GM23338 (cell line): ENCODE results near the gene DIAPH3. TPM values are rescaled to one million over a fixed set of nuclear protein-coding genes. Genes with fewer than 3 reads are reported as not detected.

Source experiments
- ATAC-seq: fragments of 200-7000 bp; cut with Tn5 transposase; 3 replicates; pipeline ENCODE4 v1.9.1; 2020
- DNase-seq: peaks from one replicate; pipeline ENCODE4 v3.0.0-alpha.2; 2015; ENCODE audit warnings: low spot score
- H2AFZ ChIP-seq: fragments of 200-600 bp; sonication (generic); 2 replicates; pipeline ENCODE4 v1.8.0; 2016; ENCODE audit warnings: antibody characterized with exemption, mild to moderate bottlenecking, moderate library complexity
- H3F3A ChIP-seq: fragments of 200-600 bp; sonication (generic); replicated peaks from 2 replicates; pipeline ENCODE4 v1.8.0; 2017; ENCODE audit warnings: antibody characterized with exemption, mixed run types, low read depth
- H3K27ac ChIP-seq: fragments of 200-600 bp; sonication (generic); 2 replicates; pipeline ENCODE4 v1.6.1; 2016; ENCODE audit warnings: low read depth
- H3K27me3 ChIP-seq: fragments of 200-600 bp; sonication (generic); 2 replicates; pipeline ENCODE4 v1.8.0; 2016; ENCODE audit warnings: mild to moderate bottlenecking, mixed run types, moderate library complexity; ENCODE audit not compliant: insufficient read depth
- H3K36me3 ChIP-seq: fragments of 200-600 bp; sonication (generic); 2 replicates; pipeline ENCODE4 v1.8.0; 2016; ENCODE audit warnings: mild to moderate bottlenecking; ENCODE audit not compliant: insufficient read depth
- H3K4me1 ChIP-seq: fragments of 200-600 bp; sonication (generic); 2 replicates; pipeline ENCODE4 v1.8.0; 2016; ENCODE audit warnings: mild to moderate bottlenecking, moderate library complexity; ENCODE audit not compliant: insufficient read depth
- H3K4me2 ChIP-seq: fragments of 200-600 bp; sonication (generic); 2 replicates; pipeline ENCODE4 v1.7.1; 2017; ENCODE audit warnings: mixed run types
- H3K4me3 ChIP-seq: fragments of 200-600 bp; sonication (generic); 2 replicates; pipeline ENCODE4 v1.6.1; 2016; ENCODE audit warnings: mixed run types
- H3K79me2 ChIP-seq: fragments of 200-600 bp; sonication (generic); replicated peaks from 2 replicates; pipeline ENCODE4 v1.8.0; 2017; ENCODE audit warnings: mild to moderate bottlenecking; ENCODE audit not compliant: insufficient read depth
- H3K9me2 ChIP-seq: fragments of 200-600 bp; sonication (generic); 2 replicates; pipeline ENCODE4 v1.8.0; 2017; ENCODE audit not compliant: insufficient read depth
- H4K20me1 ChIP-seq: fragments of 200-600 bp; sonication (generic); replicated peaks from 2 replicates; pipeline ENCODE4 v1.8.0; 2017; ENCODE audit warnings: mild to moderate bottlenecking; ENCODE audit not compliant: insufficient read depth
- H3K27ac Mint-ChIP-seq: 2 replicates; pipeline ENCODE4 v1.8.0; 2020; ENCODE audit warnings: inconsistent platforms, mild to moderate bottlenecking, moderate library complexity, mixed read lengths
- H3K27me3 Mint-ChIP-seq: 3 replicates; pipeline ENCODE4 v1.8.0; 2022; ENCODE audit warnings: low read depth, mild to moderate bottlenecking, moderate library complexity, mixed read lengths, inconsistent platforms; ENCODE audit not compliant: insufficient read depth, poor library complexity
- H3K36me3 Mint-ChIP-seq: 3 replicates; pipeline ENCODE4 v1.8.0; 2021; ENCODE audit warnings: low read depth, mild to moderate bottlenecking, inconsistent platforms, moderate library complexity, mixed read lengths
- H3K4me1 Mint-ChIP-seq: 3 replicates; pipeline ENCODE4 v1.8.0; 2020; ENCODE audit warnings: mild to moderate bottlenecking, inconsistent platforms, mixed read lengths
- H3K4me3 Mint-ChIP-seq: 3 replicates; pipeline ENCODE4 v1.8.0; 2021; ENCODE audit warnings: moderate library complexity, mild to moderate bottlenecking, inconsistent platforms, mixed read lengths
- H3K9me3 Mint-ChIP-seq: 3 replicates; pipeline ENCODE4 v1.8.0; 2020; ENCODE audit warnings: moderate library complexity, mild to moderate bottlenecking, inconsistent platforms, mixed read lengths
- CREB1 ChIP-seq: fragments of 250-450 bp; sonication (Bioruptor Pico); IDR thresholded peaks from 2 replicates; pipeline ENCODE4 v1.5.0; 2020; ENCODE audit warnings: low read depth, mild to moderate bottlenecking, moderate library complexity
- CTCF ChIP-seq, 2 experiments: fragments of 200-600 bp in 1 of 2; sonication (generic) in 1 of 2; conservative IDR thresholded peaks; 2 replicates each; pipeline versions ENCODE4 v1.5.1 to v1.6.1; 2016 to 2017; ENCODE audit warnings: antibody characterized with exemption in 2 of 2, low read depth in 2 of 2, mild to moderate bottlenecking in 2 of 2, moderate library complexity in 1 of 2
- EZH2 ChIP-seq: fragments of 200-600 bp; sonication (generic); IDR thresholded peaks from one replicate; pipeline ENCODE4 v1.8.0; 2017; ENCODE audit warnings: antibody characterized with exemption, mild to moderate bottlenecking, low read depth; ENCODE audit not compliant: unreplicated experiment
- EZH2phosphoT487 ChIP-seq: fragments of 200-600 bp; sonication (generic); IDR thresholded peaks from one replicate; pipeline ENCODE4 v1.8.1; 2018; ENCODE audit warnings: antibody characterized with exemption; ENCODE audit not compliant: unreplicated experiment
- NANOG ChIP-seq: IDR thresholded peaks from 2 replicates; pipeline ENCODE4 v1.6.1; 2016; ENCODE audit warnings: antibody characterized with exemption, borderline replicate concordance
- POLR2AphosphoS5 ChIP-seq: IDR thresholded peaks from 2 replicates; pipeline ENCODE4 v1.6.1; 2016; ENCODE audit warnings: antibody characterized with exemption, low read depth
- REST ChIP-seq: IDR thresholded peaks from one replicate; pipeline ENCODE4 v1.6.1; 2018; ENCODE audit warnings: antibody characterized with exemption; ENCODE audit not compliant: unreplicated experiment
- STAT1 ChIP-seq: IDR thresholded peaks from one replicate; pipeline ENCODE4 v1.6.1; 2016; ENCODE audit warnings: antibody characterized with exemption; ENCODE audit not compliant: unreplicated experiment
- ZNF114 ChIP-seq: fragments of 250-450 bp; sonication (Bioruptor Pico); IDR thresholded peaks from 2 replicates; pipeline ENCODE4 v1.5.0; 2020; ENCODE audit warnings: mild to moderate bottlenecking, moderate library complexity
- ZNF331 ChIP-seq: fragments of 250-450 bp; sonication (Bioruptor Pico); IDR thresholded peaks from 2 replicates; pipeline ENCODE4 v1.5.0; 2020; ENCODE audit warnings: low read depth, mild to moderate bottlenecking, moderate library complexity
- ZNF462 ChIP-seq: fragments of 250-450 bp; sonication (Bioruptor Pico); IDR thresholded peaks from 2 replicates; pipeline ENCODE4 v1.5.0; 2020; ENCODE audit warnings: mild to moderate bottlenecking, moderate library complexity
- polyA plus RNA-seq: library from polyadenylated mRNA; unstranded; fragments of >200 nt; fragmentation: Nextera tagmentation; extraction: Ambion mirVana; gene quantifications from 2 replicates; pipeline ENCODE4 v1.2.1, GENCODE V29; 2016
- total RNA-seq: library from RNA; depleted of rRNA; stranded (reverse); fragments of >200 nt; shearing (Covaris generic); gene quantifications from 2 replicates; pipeline ENCODE4 v1.2.3, GENCODE V29; 2014

Gene DIAPH3
- total and polyA plus RNA-seq, 2 experiments from 2014 or later = 23.4 to 30.2 TPM

DNA sequence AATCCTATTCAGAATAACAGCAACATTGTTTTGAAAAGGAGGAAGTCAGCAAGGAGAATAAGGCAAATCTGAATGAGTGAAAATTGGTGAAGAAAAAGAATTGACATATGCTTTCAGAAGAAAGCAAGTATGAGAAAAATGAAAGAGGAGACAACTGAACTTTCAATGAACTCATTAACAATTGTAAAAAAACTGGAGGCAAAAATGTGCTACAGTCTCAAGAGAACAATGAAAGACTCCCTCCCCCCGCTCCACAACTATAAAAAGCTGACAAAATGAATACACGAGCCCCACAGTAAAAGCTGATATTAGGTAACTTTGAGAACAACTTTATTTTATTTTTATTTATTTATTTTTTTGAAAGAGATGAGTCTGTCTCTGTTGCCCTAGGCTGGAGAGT, 373.1 kb downstream of the DIAPH3 start (continued):
- no peak for TF ChIP-seq CTCF (conservative IDR thresholded peaks at IDR 0.05; ENCODE audit: low read depth in 2 of 2)
- no peak for TF ChIP-seq CREB1 (CRISPR knock-in tag)
- TF ChIP-seq REST = no peak
- no peak for TF ChIP-seq STAT1
- no peak for TF ChIP-seq POLR2AphosphoS5
- TF ChIP-seq ZNF114 = no peak
- TF ChIP-seq ZNF331 (CRISPR knock-in tag) = no peak
- TF ChIP-seq NANOG = no peak

DNA sequence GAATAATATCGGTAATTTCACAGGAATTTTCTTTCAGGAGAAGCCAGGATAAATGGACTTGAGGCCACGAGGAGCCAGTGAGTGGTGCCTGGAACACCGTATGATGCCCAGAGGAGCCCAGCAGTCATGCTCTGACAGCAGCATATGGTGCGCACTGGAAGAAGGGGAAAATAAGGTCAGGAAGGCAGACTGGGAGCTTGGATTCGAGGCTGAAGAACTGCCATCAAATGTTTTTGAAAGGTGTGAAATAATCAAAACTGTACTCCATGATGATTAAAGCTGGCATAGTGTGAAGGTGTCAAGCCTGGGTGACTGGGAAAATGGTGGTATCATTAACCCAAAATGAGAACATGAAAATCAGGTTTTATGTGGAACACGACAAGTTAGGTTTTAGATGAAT, 374.2 kb downstream of the DIAPH3 start:
- no peak for DNase-seq
- Histone ChIP-seq H4K20me1 (no peaks in the 10 kb centered on the region), H3K4me1 (peaks cover 46% of the 10 kb centered on the region), H3K27ac (no peak overlapping the region), H2AFZ (no peak overlapping the region), H3K4me2 (no peak overlapping the region), H3K79me2 (no peaks in the 10 kb centered on the region), H3K36me3 (no peaks in the 10 kb centered on the region), H3K27me3 (no peaks in the 10 kb centered on the region), H3F3A (no peaks in the 10 kb centered on the region; the same call in 1 of the 2 replicates), H3K9me2 (peaks cover 12% of the 10 kb centered on the region), H3K4me3 (no peak overlapping the region)
- Mint-ChIP-seq H3K36me3 (no peaks in the 10 kb centered on the region), H3K4me1 (peaks cover 15% of the 10 kb centered on the region), H3K9me3 (no peaks in the 10 kb centered on the region), H3K27ac (peak overlapping the region; percentile 2; the same call in 1 of the 2 replicates), H3K27me3 (no peaks in the 10 kb centered on the region), H3K4me3 (no peak overlapping the region)
- no peak for ATAC-seq
- no peak for TF ChIP-seq ZNF331 (CRISPR knock-in tag)
- TF ChIP-seq ZNF114 = no peak
- no peak for TF ChIP-seq NANOG
- TF ChIP-seq EZH2 = no peak
- TF ChIP-seq CREB1 (CRISPR knock-in tag) = no peak
- TF ChIP-seq ZNF462 (CRISPR knock-in tag) = no peak
- no peak for TF ChIP-seq POLR2AphosphoS5
- no peak for TF ChIP-seq CTCF (conservative IDR thresholded peaks at IDR 0.05; ENCODE audit: low read depth in 2 of 2)
- no peak for TF ChIP-seq STAT1
- no peak for TF ChIP-seq EZH2phosphoT487
